SU-DHL-6 (cell line): Measurements from ENCODE around the gene KCNA2.

ENCODE experiments used
- H2AFZ ChIP-seq: fragments of 200-600 bp; sonication (generic); 2 replicates; pipeline ENCODE4 v1.6.1; 2014; ENCODE audit warnings: low read depth, mild to moderate bottlenecking, moderate library complexity, mixed read lengths, antibody characterized with exemption, low read length; ENCODE audit not compliant: severe bottlenecking
- H3F3A ChIP-seq: fragments of 200-600 bp; shearing (Covaris generic); 2 replicates; pipeline ENCODE4 v1.6.0; 2016; ENCODE audit warnings: antibody characterized with exemption, mild to moderate bottlenecking; ENCODE audit not compliant: insufficient read depth
- H3K27ac ChIP-seq: fragments of 200-600 bp; sonication (generic); 2 replicates; pipeline ENCODE4 v1.5.1; 2016; ENCODE audit warnings: low read depth, mild to moderate bottlenecking, low read length, moderate library complexity, mixed read lengths
- H3K27me3 ChIP-seq: fragments of 200-600 bp; sonication (generic), shearing (Covaris generic); 2 replicates; pipeline ENCODE4 v1.6.0; 2014; ENCODE audit warnings: mild to moderate bottlenecking, low read length
- H3K36me3 ChIP-seq: fragments of 200-600 bp; sonication (generic); 2 replicates; pipeline ENCODE4 v1.6.1; 2014; ENCODE audit warnings: mild to moderate bottlenecking, low read length, mixed read lengths
- H3K4me2 ChIP-seq: fragments of 300-600, 200-600 bp; shearing (Covaris generic), sonication (generic); 2 replicates; pipeline ENCODE4 v1.6.0; 2014; ENCODE audit warnings: low read length, low read depth, mild to moderate bottlenecking; ENCODE audit not compliant: poor library complexity, severe bottlenecking
- H3K4me3 ChIP-seq: fragments of 200-600 bp; sonication (generic); 2 replicates; pipeline ENCODE4 v1.5.1; 2014; ENCODE audit warnings: antibody characterized with exemption, low read length, mild to moderate bottlenecking, mixed read lengths; ENCODE audit not compliant: insufficient read depth, poor library complexity, severe bottlenecking
- H3K79me2 ChIP-seq: fragments of 200-600 bp; sonication (generic); 2 replicates; pipeline ENCODE4 v1.6.1; 2014; ENCODE audit warnings: mild to moderate bottlenecking, low read length, moderate library complexity; ENCODE audit not compliant: insufficient read depth
- H3K9ac ChIP-seq: fragments of 200-600 bp; sonication (generic); 2 replicates; pipeline ENCODE4 v1.7.0; 2014; ENCODE audit warnings: mild to moderate bottlenecking, low read length
- H3K9me2 ChIP-seq: fragments of 200-600 bp; sonication (generic); replicated peaks from 2 replicates; pipeline ENCODE4 v1.6.1; 2014; ENCODE audit warnings: low read length; ENCODE audit not compliant: insufficient read depth
- H3K9me3 ChIP-seq: fragments of 200-600 bp; sonication (generic); 2 replicates; pipeline ENCODE4 v1.6.1; 2014; ENCODE audit warnings: low read length, mixed read lengths; ENCODE audit not compliant: insufficient read depth
- H4K20me1 ChIP-seq: fragments of 200-600 bp; sonication (generic); 2 replicates; pipeline ENCODE4 v1.6.1; 2014; ENCODE audit warnings: low read depth, mild to moderate bottlenecking, antibody characterized with exemption, low read length, moderate library complexity, mixed read lengths
- CTCF ChIP-seq: fragments of 200-600 bp; sonication (generic); IDR thresholded peaks from one replicate; pipeline ENCODE4 v1.5.1; 2017; ENCODE audit warnings: antibody characterized with exemption, mild to moderate bottlenecking, low read length, moderate library complexity; ENCODE audit not compliant: insufficient read depth, poor library complexity, severe bottlenecking
- EZH2phosphoT487 ChIP-seq: fragments of 200-600 bp; sonication (generic), shearing (Covaris generic); conservative IDR thresholded peaks from 2 replicates; pipeline ENCODE4 v1.6.1; 2018; ENCODE audit warnings: mild to moderate bottlenecking, antibody characterized with exemption, low read length, moderate library complexity, mixed read lengths

KCNA2 gene

GRCh38 chr1:110610084-110610483, 3.9 kb upstream of the KCNA2 start:
- H3K9me2 ChIP-seq = no peaks in the 10 kb centered on the region
- H2AFZ ChIP-seq = no peak overlapping the region
- no peak overlapping the region for H3K9ac ChIP-seq
- H3K4me2 ChIP-seq = no peak overlapping the region
- no peaks in the 10 kb centered on the region for H4K20me1 ChIP-seq
- H3K79me2 ChIP-seq = no peaks in the 10 kb centered on the region
- no peaks in the 10 kb centered on the region for H3K27me3 ChIP-seq
- H3K36me3 ChIP-seq = no peaks in the 10 kb centered on the region
- TF ChIP-seq EZH2phosphoT487 (no peak), CTCF (no peak)
- H3K9me3 ChIP-seq = no peaks in the 10 kb centered on the region
- no peak overlapping the region for H3K4me3 ChIP-seq
- H3K27ac ChIP-seq = no peak overlapping the region
- no peaks in the 10 kb centered on the region for H3F3A ChIP-seq

GRCh38 chr1:110608247-110608646, 2.1 kb upstream of the KCNA2 start:
- Histone ChIP-seq H3K36me3 (no peaks in the 10 kb centered on the region), H3K27me3 (no peaks in the 10 kb centered on the region), H3K4me2 (no peak overlapping the region), H3K9me2 (no peaks in the 10 kb centered on the region), H3K9ac (no peak overlapping the region), H3F3A (no peaks in the 10 kb centered on the region), H2AFZ (no peak overlapping the region), H3K27ac (no peak overlapping the region), H3K4me3 (no peak overlapping the region), H3K9me3 (no peaks in the 10 kb centered on the region), H4K20me1 (no peaks in the 10 kb centered on the region), H3K79me2 (no peaks in the 10 kb centered on the region)
- TF ChIP-seq CTCF = no peak
- no peak for TF ChIP-seq EZH2phosphoT487

DNA sequence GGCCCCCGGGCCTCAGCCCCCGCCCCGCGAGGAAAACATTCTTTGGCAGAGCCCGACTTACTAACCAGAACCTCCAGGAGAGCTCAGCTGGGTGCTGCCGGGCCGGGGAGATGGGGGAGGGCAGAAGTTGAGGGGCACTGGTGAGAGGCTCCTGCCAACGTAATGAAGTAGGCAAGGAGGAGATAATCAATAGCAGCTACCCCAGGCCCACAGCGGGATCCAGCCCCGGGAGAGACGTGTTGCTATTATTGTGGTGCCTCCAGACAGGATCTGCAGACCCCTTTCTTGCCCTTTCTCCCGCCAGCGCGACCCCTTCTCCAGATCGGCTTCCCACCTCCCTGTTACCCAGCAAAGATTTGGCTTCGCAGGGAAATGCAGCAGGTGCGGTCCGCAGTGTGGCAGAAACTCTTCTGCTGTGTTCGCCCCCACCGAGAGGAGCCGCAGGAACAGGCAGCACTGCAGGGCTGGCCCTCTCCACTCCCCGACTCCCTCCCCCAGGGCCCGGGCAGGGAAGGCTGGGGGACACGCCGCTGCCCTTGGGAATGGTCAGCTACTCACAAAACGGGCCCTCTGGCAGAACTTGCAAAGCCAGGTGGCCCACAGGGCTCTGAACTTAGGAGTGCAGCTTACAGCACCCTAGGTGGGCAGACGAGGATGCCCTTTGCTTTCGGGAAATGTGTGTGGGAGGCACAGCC, 1.5 kb upstream of the KCNA2 start:
- Histone ChIP-seq H4K20me1 (no peaks in the 10 kb centered on the region), H3K79me2 (no peaks in the 10 kb centered on the region), H3K36me3 (no peaks in the 10 kb centered on the region), H3F3A (no peaks in the 10 kb centered on the region), H3K4me2 (no peak overlapping the region), H3K27me3 (no peaks in the 10 kb centered on the region), H3K9me3 (no peaks in the 10 kb centered on the region), H3K4me3 (no peak overlapping the region), H3K27ac (no peak overlapping the region), H3K9me2 (no peaks in the 10 kb centered on the region), H2AFZ (no peak overlapping the region), H3K9ac (no peak overlapping the region)
- TF ChIP-seq EZH2phosphoT487 = no peak
- TF ChIP-seq CTCF = no peak
